OCI-LY7 (cell line): Measurements from ENCODE around the gene KIF7. TPM values are rescaled to one million over a fixed set of nuclear protein-coding genes. Genes with fewer than 3 reads are reported as not detected.

ENCODE experiments used
- BruUV-seq: library from RNA; stranded (reverse); fragments of 400-500 nt; replicated peaks from 2 replicates; lab custom pipeline; 2021; lab: Mats Ljungman, UMichigan
- CTCF ChIA-PET: fragments of 300-600 bp; sonication (Branson Sonifier 250); formaldehyde crosslinking; loops from one replicate; lab custom pipeline; 2022; ENCODE audit warnings: antibody characterized with exemption; ENCODE audit not compliant: unreplicated experiment; lab: Charles Lee
- POLR2A ChIA-PET: fragments of 300-600 bp; sonication (Branson Sonifier 250); formaldehyde crosslinking; loops from one replicate; lab custom pipeline; 2022; ENCODE audit warnings: antibody characterized with exemption; lab: Charles Lee
- DNase-seq: peaks from one replicate; pipeline ENCODE4 v3.0.0-alpha.2; 2015; ENCODE audit warnings: low spot score
- H2AFZ ChIP-seq: fragments of 200-600 bp; sonication (generic), shearing (Covaris generic); 2 replicates; pipeline ENCODE4 v1.6.1; 2014; ENCODE audit warnings: mild to moderate bottlenecking, antibody characterized with exemption, low read length, moderate library complexity
- H3K27ac ChIP-seq: fragments of 200-600 bp; sonication (generic); 2 replicates; pipeline ENCODE4 v1.5.1; 2014; ENCODE audit warnings: mixed run types, low read depth, mild to moderate bottlenecking, moderate library complexity, low read length, inconsistent platforms; ENCODE audit not compliant: poor library complexity, severe bottlenecking
- H3K36me3 ChIP-seq: fragments of 200-600 bp; sonication (generic); 2 replicates; pipeline ENCODE4 v1.6.1; 2014; ENCODE audit warnings: mild to moderate bottlenecking, antibody characterized with exemption, low read length, moderate library complexity, mixed read lengths; ENCODE audit not compliant: insufficient read depth
- H3K4me1 ChIP-seq: fragments of 200-600 bp; sonication (generic); 2 replicates; pipeline ENCODE4 v1.5.1; 2014; ENCODE audit warnings: mild to moderate bottlenecking, low read length; ENCODE audit not compliant: insufficient read depth, poor library complexity, severe bottlenecking
- H3K4me2 ChIP-seq: fragments of 200-600 bp; sonication (generic); 2 replicates; pipeline ENCODE4 v1.6.1; 2014; ENCODE audit warnings: mild to moderate bottlenecking, low read length
- H3K4me3 ChIP-seq: fragments of 200-600 bp; sonication (generic); 2 replicates; pipeline ENCODE4 v1.5.1; 2014; ENCODE audit warnings: mild to moderate bottlenecking, low read depth, low read length; ENCODE audit not compliant: poor library complexity, severe bottlenecking
- H3K79me2 ChIP-seq: fragments of 200-600 bp; sonication (generic); 2 replicates; pipeline ENCODE4 v1.6.1; 2016; ENCODE audit warnings: low read depth, mild to moderate bottlenecking, low read length, moderate library complexity, mixed read lengths; ENCODE audit not compliant: insufficient read depth
- H3K9me2 ChIP-seq: fragments of 200-600 bp; sonication (generic); 2 replicates; pipeline ENCODE4 v1.6.1; 2016; ENCODE audit warnings: mild to moderate bottlenecking, low read length, mixed read lengths; ENCODE audit not compliant: insufficient read depth
- H3K9me3 ChIP-seq: fragments of 200-600 bp; sonication (generic); 2 replicates; pipeline ENCODE4 v1.6.1; 2014; ENCODE audit warnings: mild to moderate bottlenecking, mixed run types, low read length, mixed read lengths
- H4K20me1 ChIP-seq: fragments of 200-600 bp; sonication (generic); 2 replicates; pipeline ENCODE4 v1.6.1; 2014; ENCODE audit warnings: mild to moderate bottlenecking, antibody characterized with exemption, low read length, moderate library complexity, mixed read lengths; ENCODE audit not compliant: insufficient read depth
- EZH2phosphoT487 ChIP-seq: fragments of 200-600 bp; sonication (generic); IDR thresholded peaks from 2 replicates; pipeline ENCODE4 v1.6.1; 2018; ENCODE audit warnings: low read depth, borderline replicate concordance, mild to moderate bottlenecking, mixed run types, antibody characterized with exemption, low read length, moderate library complexity, mixed read lengths
- intact Hi-C: fragments of 100-400 bp; cut with micrococcal nuclease; formaldehyde crosslinking; loops from one replicate; pipeline ENCODE4 v1.10.0; 2022; ENCODE audit not compliant: unreplicated experiment
- total RNA-seq, 2 experiments: library from RNA; depleted of rRNA in 1 of 2; stranded (reverse); fragments of >200 nt in 1 of 2; shearing (Covaris generic) in 1 of 2; gene quantifications; 2 replicates each; pipeline ENCODE4 v1.2.3, GENCODE V29; 2014 to 2022
- TF ChIP-seq, protein P1 (sequence below): fragments of 200-600 bp; sonication (generic); conservative IDR thresholded peaks from 2 replicates; pipeline ENCODE4 v1.5.1; 2014; ENCODE audit warnings: mild to moderate bottlenecking, antibody characterized with exemption, low read length, moderate library complexity, mixed read lengths

Gene KIF7
- total RNA-seq, 2 experiments from 2014 or later = 0.10 TPM; not detected in 1

DNA sequence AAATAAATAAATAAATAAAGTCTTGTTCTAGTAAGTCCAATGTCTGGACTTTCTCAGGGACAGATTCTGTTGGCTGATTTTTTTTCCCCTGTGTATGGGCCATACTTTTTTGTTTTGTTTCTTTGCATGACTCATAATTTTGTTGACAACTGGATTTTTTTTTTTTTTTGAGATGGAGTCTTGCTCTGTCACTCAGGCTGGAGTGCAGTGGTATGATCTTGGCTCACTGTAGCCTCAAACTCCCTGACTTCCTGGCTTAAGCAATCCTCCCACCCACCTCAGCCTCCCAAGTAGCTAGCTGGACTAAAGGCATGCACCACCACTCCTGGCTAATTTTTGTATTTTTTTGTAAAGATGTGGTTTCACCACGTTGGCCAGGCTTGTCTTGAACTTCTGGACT is 41.1 kb downstream of the KIF7 start:
- DNase-seq = no peak
- Histone ChIP-seq H4K20me1 (no peaks in the 10 kb centered on the region), H3K4me2 (no peak overlapping the region), H2AFZ (no peak overlapping the region), H3K36me3 (peaks cover 96% of the 10 kb centered on the region), H3K9me3 (peaks cover 9% of the 10 kb centered on the region; the same call in 1 of the 2 replicates), H3K9me2 (no peaks in the 10 kb centered on the region), H3K27ac (no peak overlapping the region), H3K79me2 (no peaks in the 10 kb centered on the region), H3K4me1 (no peaks in the 10 kb centered on the region), H3K4me3 (no peak overlapping the region)
- BruUV-seq = no TSS peak
- POLR2A ChIA-PET = interaction anchor here (0.7 kb wide), 1 partner anchor 14 kb away, joined by 4 read pairs; no protein-coding TSS in a partner anchor
- CTCF ChIA-PET = interaction anchor here (0.5 kb wide), 1 partner anchor 123 kb away, joined by 3 read pairs; no protein-coding TSS in a partner anchor
- TF ChIP-seq EZH2phosphoT487 = no peak
- TF ChIP-seq, protein P1, sequence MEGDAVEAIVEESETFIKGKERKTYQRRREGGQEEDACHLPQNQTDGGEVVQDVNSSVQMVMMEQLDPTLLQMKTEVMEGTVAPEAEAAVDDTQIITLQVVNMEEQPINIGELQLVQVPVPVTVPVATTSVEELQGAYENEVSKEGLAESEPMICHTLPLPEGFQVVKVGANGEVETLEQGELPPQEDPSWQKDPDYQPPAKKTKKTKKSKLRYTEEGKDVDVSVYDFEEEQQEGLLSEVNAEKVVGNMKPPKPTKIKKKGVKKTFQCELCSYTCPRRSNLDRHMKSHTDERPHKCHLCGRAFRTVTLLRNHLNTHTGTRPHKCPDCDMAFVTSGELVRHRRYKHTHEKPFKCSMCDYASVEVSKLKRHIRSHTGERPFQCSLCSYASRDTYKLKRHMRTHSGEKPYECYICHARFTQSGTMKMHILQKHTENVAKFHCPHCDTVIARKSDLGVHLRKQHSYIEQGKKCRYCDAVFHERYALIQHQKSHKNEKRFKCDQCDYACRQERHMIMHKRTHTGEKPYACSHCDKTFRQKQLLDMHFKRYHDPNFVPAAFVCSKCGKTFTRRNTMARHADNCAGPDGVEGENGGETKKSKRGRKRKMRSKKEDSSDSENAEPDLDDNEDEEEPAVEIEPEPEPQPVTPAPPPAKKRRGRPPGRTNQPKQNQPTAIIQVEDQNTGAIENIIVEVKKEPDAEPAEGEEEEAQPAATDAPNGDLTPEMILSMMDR = no peak
- intact Hi-C loops = loop anchor here (10.0 kb wide), 1 partner anchor 349 kb away; no protein-coding TSS in a partner anchor

DNA sequence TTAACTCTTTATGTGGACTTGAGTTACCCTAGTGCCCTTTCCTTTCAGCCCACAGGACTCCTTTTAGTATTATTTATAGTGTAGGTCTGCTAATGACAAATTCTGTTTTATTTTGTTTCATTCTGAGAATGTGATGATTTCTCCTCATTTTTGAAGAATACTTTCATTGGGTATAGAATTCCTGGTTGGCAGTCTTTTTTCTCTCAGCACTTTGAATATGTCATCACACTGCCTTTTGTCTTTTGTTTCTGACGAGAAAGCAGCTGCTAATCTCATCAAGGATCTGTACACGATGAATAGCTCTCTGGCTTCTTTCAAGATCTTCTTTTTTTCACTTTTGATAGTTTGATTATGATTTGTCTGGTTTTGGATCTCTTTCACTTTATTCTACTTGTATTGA is 42.2 kb downstream of the KIF7 start:
- Histone ChIP-seq H3K79me2 (no peaks in the 10 kb centered on the region), H3K9me2 (no peaks in the 10 kb centered on the region), H3K27ac (no peak overlapping the region), H4K20me1 (no peaks in the 10 kb centered on the region), H3K4me1 (no peaks in the 10 kb centered on the region), H3K4me3 (no peak overlapping the region), H3K36me3 (peaks cover 96% of the 10 kb centered on the region), H3K9me3 (peaks cover 9% of the 10 kb centered on the region; the same call in 1 of the 2 replicates), H3K4me2 (no peak overlapping the region), H2AFZ (no peak overlapping the region)
- intact Hi-C loops = loop anchor here (10.0 kb wide), 1 partner anchor 348 kb away; no protein-coding TSS in a partner anchor
- POLR2A ChIA-PET = interaction anchor here (0.7 kb wide), 1 partner anchor 75 kb away, joined by 5 read pairs; no protein-coding TSS in a partner anchor
- CTCF ChIA-PET = no interaction called here
- no TSS peak for BruUV-seq
- DNase-seq = no peak
- TF ChIP-seq, protein P1 = no peak

DNA sequence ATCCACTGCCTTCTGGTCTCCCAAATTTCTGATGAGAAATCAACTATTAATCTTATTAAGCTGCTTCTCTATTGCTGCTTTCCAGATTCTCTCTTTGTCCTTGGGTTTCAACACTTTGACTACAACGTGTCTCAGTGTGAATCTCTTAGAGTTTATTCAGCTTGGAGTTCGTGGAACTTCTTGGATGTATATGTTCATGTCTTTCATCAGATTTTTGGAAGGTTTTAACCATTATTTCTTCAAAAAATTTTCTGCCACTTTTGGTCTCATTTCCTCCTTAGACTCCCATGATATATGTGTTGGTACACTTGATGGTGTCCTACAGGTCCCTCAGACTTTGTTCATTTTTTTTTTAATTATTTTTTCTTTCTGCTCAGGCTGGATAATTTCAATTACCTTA is 44.0 kb downstream of the KIF7 start:
- H3K79me2 ChIP-seq = no peaks in the 10 kb centered on the region
- no peak overlapping the region for H2AFZ ChIP-seq
- peaks cover 98% of the 10 kb centered on the region for H3K36me3 ChIP-seq
- no peak overlapping the region for H3K27ac ChIP-seq
- POLR2A ChIA-PET = interaction anchor here (0.7 to 1.1 kb wide), 3 partner anchors 9 to 18 kb away, joined by 3 to 4 read pairs (median 3); no protein-coding TSS in a partner anchor
- CTCF ChIA-PET = no interaction called here
- H3K9me3 ChIP-seq = peaks cover 9% of the 10 kb centered on the region; the same call in 1 of the 2 replicates
- H3K4me3 ChIP-seq = no peak overlapping the region
- no peak overlapping the region for H3K4me2 ChIP-seq
- H4K20me1 ChIP-seq = no peaks in the 10 kb centered on the region
- H3K4me1 ChIP-seq = no peaks in the 10 kb centered on the region
- H3K9me2 ChIP-seq = no peaks in the 10 kb centered on the region
- no peak for TF ChIP-seq EZH2phosphoT487
- TF ChIP-seq, protein P1 = no peak
- intact Hi-C loops = loop anchor here (10.0 kb wide), 1 partner anchor 347 kb away; no protein-coding TSS in a partner anchor
- no TSS peak for BruUV-seq
- no peak for DNase-seq
